GM18867 (cell line): ENCODE measurements around the gene CKAP2L.

Experiments used
- ATAC-seq: cut with Tn5 transposase; IDR thresholded peaks from one replicate; pipeline ENCODE4 v1.9.1; 2021; ENCODE audit warnings: mild to moderate bottlenecking, moderate library complexity; ENCODE audit not compliant: unreplicated experiment

The CKAP2L gene

GRCh38 chr2:112791693-112792230 is 27.4 kb upstream of the CKAP2L start:
- no peak for ATAC-seq

- no peak for ATAC-seq
Observed at GRCh38 chr2:112791019-112791418, 26.6 kb upstream of the CKAP2L start.

- ATAC-seq = no peak
Observed at GRCh38 chr2:112790305-112790704, 25.9 kb upstream of the CKAP2L start.

GRCh38 chr2:112789186-112789585 is 24.8 kb upstream of the CKAP2L start:
- ATAC-seq = no peak

GRCh38 chr2:112788653-112789052 is 24.2 kb upstream of the CKAP2L start:
- no peak for ATAC-seq

- no peak for ATAC-seq
Observed at GRCh38 chr2:112787729-112788393, 23.5 kb upstream of the CKAP2L start.

- no peak for ATAC-seq
Observed at GRCh38 chr2:112787294-112787693, 22.9 kb upstream of the CKAP2L start.

- ATAC-seq = no peak
Observed at GRCh38 chr2:112784199-112785189, 20.1 kb upstream of the CKAP2L start, which contains the start of gene IL1A. Gene IL1A (minus strand): TSS chr2:112784493. CDS start chr2:112783770, 723 bp downstream.

- ATAC-seq = no peak
Observed at GRCh38 chr2:112783187-112783714, 18.8 kb upstream of the CKAP2L start.

- ATAC-seq = peak; percentile 91
Observed at GRCh38 chr2:112782234-112782799, 17.9 kb upstream of the CKAP2L start.

- no peak for ATAC-seq
Observed at GRCh38 chr2:112779598-112779997, 15.2 kb upstream of the CKAP2L start.

GRCh38 chr2:112777036-112777435 is 12.6 kb upstream of the CKAP2L start:
- ATAC-seq = no peak

GRCh38 chr2:112776113-112776512 is 11.7 kb upstream of the CKAP2L start:
- ATAC-seq = no peak

GRCh38 chr2:112774536-112775285 is 10.3 kb upstream of the CKAP2L start:
- no peak for ATAC-seq

- ATAC-seq = no peak
Observed at GRCh38 chr2:112773556-112773955, 9.1 kb upstream of the CKAP2L start.

GRCh38 chr2:112772911-112773475 is 8.6 kb upstream of the CKAP2L start:
- no peak for ATAC-seq

- no peak for ATAC-seq
Observed at GRCh38 chr2:112772322-112772721, 7.9 kb upstream of the CKAP2L start.

GRCh38 chr2:112768432-112768831 is 4.0 kb upstream of the CKAP2L start:
- ATAC-seq = no peak

GRCh38 chr2:112767693-112768330 is 3.4 kb upstream of the CKAP2L start:
- no peak for ATAC-seq
